Neuronal stem cell (in vitro differentiated cells): Measurements from ENCODE around the gene CUTA.
A peak's percentile ranks its signal among the peaks of the same experiment; 100 is the strongest.

Experiments
- DNase-seq: peaks from one replicate; pipeline ENCODE4 v3.0.0-alpha.2; 2013; ENCODE audit warnings: low spot score
- H2AFZ ChIP-seq: one replicate; pipeline ENCODE4 v1.6.1; 2013; ENCODE audit warnings: mild to moderate bottlenecking, low read length, inconsistent platforms
- H2AK5ac ChIP-seq: 2 replicates; pipeline ENCODE4 v1.6.1; 2013; ENCODE audit warnings: low read depth, mild to moderate bottlenecking, inconsistent platforms, low read length, moderate library complexity, mixed read lengths
- H2BK120ac ChIP-seq: 2 replicates; pipeline ENCODE4 v1.6.1; 2013; ENCODE audit warnings: low read depth, mild to moderate bottlenecking, inconsistent platforms, low read length, moderate library complexity, mixed read lengths
- H2BK12ac ChIP-seq: one replicate; pipeline ENCODE4 v1.6.1; 2013; ENCODE audit warnings: low read length, inconsistent platforms
- H2BK15ac ChIP-seq: 2 replicates; pipeline ENCODE4 v1.6.1; 2013; ENCODE audit warnings: mild to moderate bottlenecking, low read length, inconsistent platforms, mixed read lengths
- H2BK5ac ChIP-seq: one replicate; pipeline ENCODE4 v1.6.1; 2013; ENCODE audit warnings: inconsistent platforms, mild to moderate bottlenecking, low read length, moderate library complexity
- H3K14ac ChIP-seq: one replicate; pipeline ENCODE4 v1.6.1; 2013; ENCODE audit warnings: low read length, inconsistent platforms
- H3K18ac ChIP-seq: 2 replicates; pipeline ENCODE4 v1.6.1; 2013; ENCODE audit warnings: low read length, inconsistent platforms
- H3K23ac ChIP-seq: 2 replicates; pipeline ENCODE4 v1.6.1; 2013; ENCODE audit warnings: low read depth, mild to moderate bottlenecking, mixed read lengths, low read length, inconsistent platforms; ENCODE audit not compliant: poor library complexity
- H3K27ac ChIP-seq: replicated peaks from 3 replicates; pipeline ENCODE4 v1.5.1; 2013; ENCODE audit warnings: low read length, inconsistent platforms
- H3K27me3 ChIP-seq, 3 experiments: 2 replicates each; pipeline ENCODE4 v1.6.1; 2013; ENCODE audit warnings: low read length in 3 of 3, mild to moderate bottlenecking in 2 of 3, inconsistent platforms in 1 of 3, low read depth in 1 of 3, mixed read lengths in 1 of 3, moderate library complexity in 1 of 3; ENCODE audit not compliant: control insufficient read depth in 3 of 3, insufficient read depth in 3 of 3
- H3K36me3 ChIP-seq, 2 donors: replicated peaks in 1 of 2; 2 replicates each; pipeline ENCODE4 v1.6.1; 2013; ENCODE audit warnings: low read length in 2 of 2; ENCODE audit not compliant: control insufficient read depth in 2 of 2, insufficient read depth in 2 of 2
- H3K4ac ChIP-seq: 2 replicates; pipeline ENCODE4 v1.6.1; 2013; ENCODE audit warnings: inconsistent platforms, mild to moderate bottlenecking, low read length, moderate library complexity
- H3K4me1 ChIP-seq, 2 donors: 1 replicate in 1 of 2; 2 replicates in 1 of 2; pipeline ENCODE4 v1.6.1; 2013; ENCODE audit warnings: low read length in 2 of 2, low read depth in 1 of 2; ENCODE audit not compliant: control insufficient read depth in 2 of 2, insufficient read depth in 1 of 2
- H3K4me2 ChIP-seq: one replicate; pipeline ENCODE4 v1.6.1; 2013; ENCODE audit warnings: mild to moderate bottlenecking, low read length, inconsistent platforms; ENCODE audit not compliant: insufficient read depth, poor library complexity, severe bottlenecking
- H3K4me3 ChIP-seq, 2 donors: 2 replicates each; pipeline ENCODE4 v1.5.1; 2013; ENCODE audit warnings: low read length in 2 of 2, mild to moderate bottlenecking in 2 of 2, inconsistent platforms in 1 of 2, moderate library complexity in 1 of 2
- H3K79me1 ChIP-seq: one replicate; pipeline ENCODE4 v1.6.1; 2013; ENCODE audit warnings: low read depth, mild to moderate bottlenecking, inconsistent platforms, low read length, moderate library complexity
- H3K9ac ChIP-seq: one replicate; pipeline ENCODE4 v1.6.1; 2013; ENCODE audit warnings: mild to moderate bottlenecking, low read depth, low read length, inconsistent platforms; ENCODE audit not compliant: poor library complexity
- H3K9me3 ChIP-seq, 2 donors: replicated peaks in 1 of 2; 2 replicates each; pipeline versions ENCODE3 to v1.6.1; 2013; ENCODE audit warnings: low read length in 2 of 2, mild to moderate bottlenecking in 2 of 2, inconsistent platforms in 1 of 2, low read depth in 1 of 2, mixed read lengths in 1 of 2, moderate library complexity in 1 of 2; ENCODE audit not compliant: control insufficient read depth in 2 of 2, insufficient read depth in 1 of 2
- H4K8ac ChIP-seq: one replicate; pipeline ENCODE4 v1.6.1; 2013; ENCODE audit warnings: low read depth, mild to moderate bottlenecking, inconsistent platforms, low read length, moderate library complexity
- H4K91ac ChIP-seq: one replicate; pipeline ENCODE4 v1.6.1; 2013; ENCODE audit warnings: low read length, low read depth, mild to moderate bottlenecking, inconsistent platforms; ENCODE audit not compliant: poor library complexity
- WGBS, 2 donors: extraction: QIAGEN DNeasy Blood & Tissue Kit; methylation state at CpG; one replicate each; pipeline ENCODE4 v1.1.7; 2013; ENCODE audit warnings: missing lambda C conversion rate in 2 of 2, mixed read lengths in 1 of 2; ENCODE audit not compliant: insufficient read length in 2 of 2, insufficient replicate concordance in 1 of 2; ENCODE audit errors: extremely low coverage in 2 of 2; 5-methylcytosine and 5-hydroxymethylcytosine counted together

CUTA gene

DNA sequence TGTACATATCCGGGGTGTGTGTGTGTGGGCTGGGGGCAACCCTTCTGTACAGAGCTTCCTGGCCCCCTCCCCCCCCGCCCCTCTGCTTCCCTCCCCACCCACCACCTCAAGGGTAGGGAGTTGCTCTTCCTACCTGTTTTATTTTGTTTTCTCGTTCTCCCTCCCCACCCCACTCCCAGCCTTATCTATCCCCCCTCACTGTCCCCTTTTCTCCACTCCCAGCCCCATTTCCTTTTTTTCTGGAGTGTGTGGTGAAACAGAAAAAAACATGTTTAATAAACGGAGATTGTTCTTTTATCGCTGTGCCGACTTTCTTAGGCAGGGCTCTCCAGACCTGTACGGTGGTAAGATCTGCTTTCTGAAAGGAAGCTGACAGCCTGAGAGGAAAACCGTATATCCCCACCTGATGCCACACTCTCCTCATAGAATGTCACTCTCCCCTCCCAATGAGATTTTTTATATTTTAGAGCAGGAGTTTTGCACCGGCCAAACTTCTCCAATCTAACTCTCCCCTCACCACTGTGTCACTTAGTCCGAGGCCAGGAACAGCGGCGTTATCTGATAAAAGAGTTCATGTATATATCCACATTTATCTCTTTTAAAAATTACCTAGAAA is 35.6 kb upstream of the CUTA start:
- H3K9ac ChIP-seq, result no peak overlapping the region
- H3K23ac ChIP-seq, result no peak overlapping the region
- H3K9me3 ChIP-seq, result no peaks in the 10 kb centered on the region
- H3K27me3 ChIP-seq, result no peaks in the 10 kb centered on the region
- no peak overlapping the region for H2BK120ac ChIP-seq
- no CpG with 5 or more reads among the region's 12 CpGs for WGBS, 2 donors
- H3K4me3 ChIP-seq, result peak overlapping the region in 1 of 2 donors; percentile 93
- H4K91ac ChIP-seq, result no peak overlapping the region
- H2BK12ac ChIP-seq, result no peak overlapping the region
- H3K18ac ChIP-seq, result no peak overlapping the region
- no peak overlapping the region for H2BK15ac ChIP-seq
- no peak overlapping the region for H3K14ac ChIP-seq
- no peak overlapping the region for H4K8ac ChIP-seq
- no peak overlapping the region for H2AFZ ChIP-seq
- DNase-seq, result no peak
- peaks cover 6 to 11% of the 10 kb centered on the region in 2 donors for H3K4me1 ChIP-seq
- peak overlapping the region; percentile 58 for H3K4me2 ChIP-seq
- no peak overlapping the region for H2BK5ac ChIP-seq
- H3K27ac ChIP-seq, result peak overlapping the region; percentile 73
- peak overlapping the region; percentile 41 for H2AK5ac ChIP-seq
- peaks cover 37 to 71% of the 10 kb centered on the region in 2 donors for H3K36me3 ChIP-seq
- H3K4ac ChIP-seq, result no peak overlapping the region
- H3K79me1 ChIP-seq, result peaks cover 9% of the 10 kb centered on the region

DNA sequence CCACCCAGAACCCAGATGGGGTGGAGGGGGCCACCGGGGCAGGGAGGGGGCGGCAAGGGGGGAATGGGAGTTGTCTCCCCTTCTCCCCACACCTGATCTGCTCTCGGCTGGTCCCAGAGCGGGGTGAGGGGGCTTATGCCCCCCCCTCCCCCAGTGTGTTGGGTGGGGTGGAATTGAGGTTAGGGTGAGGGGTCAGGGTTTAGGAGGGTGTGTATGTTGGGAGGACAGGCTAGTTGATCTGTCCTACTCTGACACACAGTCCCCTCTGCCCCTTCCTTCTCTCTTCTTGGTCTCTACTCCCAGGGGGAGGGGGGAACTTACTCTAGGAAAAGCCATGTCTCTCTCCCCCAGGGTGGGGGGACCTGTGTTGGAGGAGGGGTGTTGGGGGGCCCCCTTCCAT is 34.6 kb upstream of the CUTA start:
- Histone ChIP-seq H3K27ac (no peak overlapping the region), H3K18ac (no peak overlapping the region), H3K4me2 (no peak overlapping the region), H3K4me1 (peaks cover 6 to 11% of the 10 kb centered on the region in 2 donors), H4K91ac (no peak overlapping the region), H2BK5ac (no peak overlapping the region), H3K4ac (no peak overlapping the region), H3K23ac (no peak overlapping the region), H4K8ac (no peak overlapping the region), H3K27me3 (no peaks in the 10 kb centered on the region), H2BK12ac (no peak overlapping the region), H3K79me1 (peaks cover 9% of the 10 kb centered on the region), H3K4me3 (no peak overlapping the region), H3K9ac (no peak overlapping the region), H2AFZ (no peak overlapping the region), H2AK5ac (no peak overlapping the region), H3K14ac (no peak overlapping the region), H3K9me3 (no peaks in the 10 kb centered on the region), H3K36me3 (peaks cover 47 to 78% of the 10 kb centered on the region in 2 donors), H2BK120ac (no peak overlapping the region), H2BK15ac (no peak overlapping the region)
- DNase-seq, result no peak
- WGBS, 2 donors, result no CpG with 5 or more reads among the region's 4 CpGs

DNA sequence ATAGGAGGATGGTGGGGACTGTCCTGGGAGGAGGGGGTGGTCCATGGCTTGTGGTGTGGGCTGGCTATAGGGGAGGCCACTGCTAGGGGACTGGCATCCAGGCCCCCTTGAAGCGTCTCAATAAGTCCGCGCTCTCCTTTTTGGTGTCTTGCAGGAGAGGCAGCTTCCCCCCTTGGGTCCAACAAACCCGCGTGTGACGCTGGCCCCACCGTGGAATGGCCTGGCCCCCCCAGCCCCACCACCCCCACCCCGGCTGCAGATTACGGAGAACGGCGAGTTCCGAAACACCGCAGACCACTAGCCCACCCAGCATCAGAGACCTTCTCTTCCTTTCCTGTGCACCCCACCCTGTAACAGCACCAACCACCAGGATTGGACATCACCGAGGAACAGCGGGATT is 33.7 kb upstream of the CUTA start:
- no peak overlapping the region for H2BK15ac ChIP-seq
- no peak overlapping the region for H2AK5ac ChIP-seq
- H3K4me2 ChIP-seq, result no peak overlapping the region
- no peak overlapping the region for H3K4ac ChIP-seq
- no peak overlapping the region for H3K14ac ChIP-seq
- no peak overlapping the region for H3K9ac ChIP-seq
- no peak overlapping the region for H3K23ac ChIP-seq
- no peaks in the 10 kb centered on the region for H3K27me3 ChIP-seq
- no peak overlapping the region for H2BK120ac ChIP-seq
- DNase-seq, result no peak
- H3K36me3 ChIP-seq, result peaks cover 48 to 78% of the 10 kb centered on the region in 2 donors
- no CpG with 5 or more reads among the region's 15 CpGs for WGBS, 2 donors
- H4K91ac ChIP-seq, result no peak overlapping the region
- H3K4me3 ChIP-seq, result no peak overlapping the region
- no peak overlapping the region for H2AFZ ChIP-seq
- H3K9me3 ChIP-seq, result no peaks in the 10 kb centered on the region
- peaks cover 6 to 11% of the 10 kb centered on the region in 2 donors for H3K4me1 ChIP-seq
- H2BK5ac ChIP-seq, result no peak overlapping the region
- H4K8ac ChIP-seq, result no peak overlapping the region
- H2BK12ac ChIP-seq, result no peak overlapping the region
- H3K27ac ChIP-seq, result no peak overlapping the region
- no peak overlapping the region for H3K18ac ChIP-seq
- H3K79me1 ChIP-seq, result peaks cover 9% of the 10 kb centered on the region

DNA sequence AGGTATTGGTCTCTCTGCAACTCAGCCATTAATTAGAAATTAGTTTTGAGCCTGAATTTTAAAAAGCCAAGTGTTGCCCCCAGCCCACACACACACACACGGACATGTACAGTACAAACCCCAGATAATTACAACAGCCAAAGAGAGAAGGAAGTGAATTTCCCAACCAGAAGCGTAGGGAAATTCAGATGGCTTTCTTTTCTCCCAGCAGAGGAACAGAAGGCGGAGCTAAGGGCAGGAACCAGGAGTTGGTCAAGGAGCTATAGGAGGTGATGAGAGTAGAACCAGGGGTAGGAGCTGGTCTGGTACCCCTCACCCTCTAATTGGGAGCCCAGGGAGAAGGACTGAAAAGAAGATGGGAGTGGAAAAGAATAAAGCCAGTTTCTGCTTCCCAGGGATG is 32.5 kb upstream of the CUTA start:
- Histone ChIP-seq H4K91ac (no peak overlapping the region), H2BK15ac (no peak overlapping the region), H2AFZ (no peak overlapping the region), H3K4me2 (no peak overlapping the region), H3K9me3 (no peaks in the 10 kb centered on the region), H2AK5ac (no peak overlapping the region), H3K4me3 (no peak overlapping the region), H3K9ac (no peak overlapping the region), H3K14ac (no peak overlapping the region), H3K27ac (no peak overlapping the region), H3K79me1 (peaks cover 5% of the 10 kb centered on the region), H3K23ac (no peak overlapping the region), H2BK120ac (no peak overlapping the region), H3K4ac (no peak overlapping the region), H2BK12ac (no peak overlapping the region), H2BK5ac (no peak overlapping the region), H3K36me3 (peaks cover 44 to 78% of the 10 kb centered on the region in 2 donors), H3K18ac (no peak overlapping the region), H3K27me3 (no peaks in the 10 kb centered on the region), H4K8ac (no peak overlapping the region), H3K4me1 (peaks cover 5 to 9% of the 10 kb centered on the region in 2 donors)
- DNase-seq, result no peak
- no CpG with 5 or more reads among the region's 3 CpGs for WGBS, 2 donors
